Measurements from ENCODE around the gene TADA3.

Gene TADA3

DNA sequence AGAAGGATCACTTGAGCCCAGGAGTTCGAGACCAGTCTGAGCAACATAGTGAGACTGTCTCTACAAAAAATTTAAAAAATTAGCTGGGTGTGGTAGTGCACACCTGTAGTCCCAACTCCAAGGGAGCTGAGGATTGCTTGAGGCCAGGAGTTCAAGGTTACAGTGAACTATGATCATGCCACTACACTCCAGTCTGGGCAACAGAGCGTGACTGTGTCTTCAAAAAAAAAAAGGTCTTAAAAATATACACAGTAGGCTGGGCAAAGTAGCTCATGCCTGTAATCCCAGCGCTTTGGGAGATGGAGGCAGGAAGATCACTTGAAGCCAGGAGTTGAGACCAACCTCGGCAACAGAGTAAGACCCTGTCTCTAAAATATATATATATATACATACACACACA lies 11.4 kb downstream of the TADA3 start:
- TF ChIP-seq, protein P1, sequence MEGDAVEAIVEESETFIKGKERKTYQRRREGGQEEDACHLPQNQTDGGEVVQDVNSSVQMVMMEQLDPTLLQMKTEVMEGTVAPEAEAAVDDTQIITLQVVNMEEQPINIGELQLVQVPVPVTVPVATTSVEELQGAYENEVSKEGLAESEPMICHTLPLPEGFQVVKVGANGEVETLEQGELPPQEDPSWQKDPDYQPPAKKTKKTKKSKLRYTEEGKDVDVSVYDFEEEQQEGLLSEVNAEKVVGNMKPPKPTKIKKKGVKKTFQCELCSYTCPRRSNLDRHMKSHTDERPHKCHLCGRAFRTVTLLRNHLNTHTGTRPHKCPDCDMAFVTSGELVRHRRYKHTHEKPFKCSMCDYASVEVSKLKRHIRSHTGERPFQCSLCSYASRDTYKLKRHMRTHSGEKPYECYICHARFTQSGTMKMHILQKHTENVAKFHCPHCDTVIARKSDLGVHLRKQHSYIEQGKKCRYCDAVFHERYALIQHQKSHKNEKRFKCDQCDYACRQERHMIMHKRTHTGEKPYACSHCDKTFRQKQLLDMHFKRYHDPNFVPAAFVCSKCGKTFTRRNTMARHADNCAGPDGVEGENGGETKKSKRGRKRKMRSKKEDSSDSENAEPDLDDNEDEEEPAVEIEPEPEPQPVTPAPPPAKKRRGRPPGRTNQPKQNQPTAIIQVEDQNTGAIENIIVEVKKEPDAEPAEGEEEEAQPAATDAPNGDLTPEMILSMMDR (IDR thresholded peaks at IDR 0.05; ENCODE audit: extremely low read depth, insufficient read depth, missing control alignments) = no peak
- no peak for DNase-seq (ENCODE audit: low spot score)
- in situ Hi-C loops (cut with MboI; ENCODE audit: low pct_unique_long_range_greater_than_20kb, low sequenced_read_pairs, unreplicated experiment) = no loop called here

DNA sequence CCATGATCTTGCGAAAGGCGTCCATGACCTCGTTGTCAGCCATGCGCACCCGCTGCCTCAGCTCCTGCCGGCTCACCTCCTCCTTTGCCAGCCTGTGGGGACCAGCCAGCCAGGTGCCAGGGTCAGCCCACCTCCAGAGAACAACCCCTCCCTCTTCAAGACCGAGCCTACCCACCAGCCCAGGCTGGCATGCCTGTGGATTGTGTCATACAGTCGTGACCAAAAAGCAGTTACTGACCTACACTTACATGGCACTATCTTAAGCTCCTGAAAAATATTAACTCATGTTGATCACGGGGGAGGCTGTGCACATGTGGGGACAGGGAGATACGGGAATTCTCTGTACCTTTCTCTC lies 11.8 kb downstream of the TADA3 start:
- in situ Hi-C loops (cut with MboI; ENCODE audit: low pct_unique_long_range_greater_than_20kb, low sequenced_read_pairs, unreplicated experiment) = no loop called here
- DNase-seq (ENCODE audit: low spot score) = no peak
- TF ChIP-seq, protein P1 (IDR thresholded peaks at IDR 0.05; ENCODE audit: extremely low read depth, insufficient read depth, missing control alignments) = no peak

DNA sequence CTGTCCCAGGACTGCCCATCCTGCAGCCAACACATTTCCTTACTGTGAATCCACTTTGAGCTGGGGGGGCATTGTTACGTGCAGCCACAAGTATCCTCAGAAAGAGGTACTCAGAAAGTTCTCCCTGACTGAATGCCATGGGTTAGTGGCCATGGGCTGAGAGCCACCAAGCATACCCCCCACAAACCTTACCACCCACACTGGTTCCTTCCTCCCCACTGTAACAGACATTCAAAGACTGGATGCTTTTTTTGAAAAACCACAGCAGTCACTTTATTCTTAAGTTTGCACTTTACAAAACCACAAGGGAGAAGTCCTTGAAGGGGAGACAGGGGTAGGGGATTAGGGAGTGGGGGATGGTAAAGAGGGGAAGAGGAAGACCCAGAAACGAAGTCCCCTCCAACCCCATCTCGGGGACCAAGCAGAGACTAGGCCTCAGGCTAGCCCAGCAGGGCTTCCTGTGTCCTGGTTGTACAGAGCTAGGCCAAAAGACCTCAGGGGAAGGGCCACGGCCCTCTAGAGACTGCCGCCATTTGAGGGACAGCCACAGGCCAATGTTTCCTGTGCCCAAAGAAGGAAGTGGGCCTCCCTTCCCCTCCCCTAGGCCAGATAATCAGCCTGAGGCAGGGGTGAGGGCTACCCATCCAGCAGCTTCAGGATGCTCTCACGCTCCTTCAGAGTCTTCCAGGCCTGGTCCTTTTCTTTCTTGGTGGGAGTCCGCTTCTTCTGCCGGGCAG lies 12.4 kb downstream of the TADA3 start:
- peak; percentile 57 for DNase-seq (ENCODE audit: low spot score)
- TF ChIP-seq, protein P1 (IDR thresholded peaks at IDR 0.05; ENCODE audit: extremely low read depth, insufficient read depth, missing control alignments) = no peak
- in situ Hi-C loops (cut with MboI; ENCODE audit: low pct_unique_long_range_greater_than_20kb, low sequenced_read_pairs, unreplicated experiment) = no loop called here

DNA sequence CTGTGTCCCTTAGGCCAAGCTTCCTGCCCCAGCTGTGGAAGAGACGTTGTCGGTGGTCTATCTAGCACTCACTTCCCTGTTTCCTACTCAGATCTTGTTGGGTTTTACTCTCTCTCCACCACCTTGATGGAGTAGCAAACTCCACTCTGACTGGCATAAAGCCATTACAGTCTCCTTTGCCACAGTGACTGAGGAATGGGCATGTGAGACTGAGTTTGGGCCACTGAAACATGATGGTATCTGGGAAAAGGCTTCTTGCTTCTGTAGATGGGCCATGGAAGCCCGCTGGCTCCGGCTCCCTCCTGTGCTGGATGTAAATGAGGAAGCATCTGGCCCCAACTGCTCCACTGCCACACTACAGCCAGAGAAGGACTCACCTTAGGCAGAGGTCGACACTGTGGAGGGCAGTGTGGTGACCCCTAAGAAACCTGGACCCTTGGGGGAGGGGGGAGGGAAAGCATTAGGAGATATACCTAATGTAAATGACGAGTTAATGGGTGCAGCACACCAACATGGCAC lies 13.1 kb downstream of the TADA3 start:
- in situ Hi-C loops (cut with MboI; ENCODE audit: low pct_unique_long_range_greater_than_20kb, low sequenced_read_pairs, unreplicated experiment) = no loop called here
- TF ChIP-seq, protein P1 (IDR thresholded peaks at IDR 0.05; ENCODE audit: extremely low read depth, insufficient read depth, missing control alignments) = no peak
- DNase-seq (ENCODE audit: low spot score) = no peak

DNA sequence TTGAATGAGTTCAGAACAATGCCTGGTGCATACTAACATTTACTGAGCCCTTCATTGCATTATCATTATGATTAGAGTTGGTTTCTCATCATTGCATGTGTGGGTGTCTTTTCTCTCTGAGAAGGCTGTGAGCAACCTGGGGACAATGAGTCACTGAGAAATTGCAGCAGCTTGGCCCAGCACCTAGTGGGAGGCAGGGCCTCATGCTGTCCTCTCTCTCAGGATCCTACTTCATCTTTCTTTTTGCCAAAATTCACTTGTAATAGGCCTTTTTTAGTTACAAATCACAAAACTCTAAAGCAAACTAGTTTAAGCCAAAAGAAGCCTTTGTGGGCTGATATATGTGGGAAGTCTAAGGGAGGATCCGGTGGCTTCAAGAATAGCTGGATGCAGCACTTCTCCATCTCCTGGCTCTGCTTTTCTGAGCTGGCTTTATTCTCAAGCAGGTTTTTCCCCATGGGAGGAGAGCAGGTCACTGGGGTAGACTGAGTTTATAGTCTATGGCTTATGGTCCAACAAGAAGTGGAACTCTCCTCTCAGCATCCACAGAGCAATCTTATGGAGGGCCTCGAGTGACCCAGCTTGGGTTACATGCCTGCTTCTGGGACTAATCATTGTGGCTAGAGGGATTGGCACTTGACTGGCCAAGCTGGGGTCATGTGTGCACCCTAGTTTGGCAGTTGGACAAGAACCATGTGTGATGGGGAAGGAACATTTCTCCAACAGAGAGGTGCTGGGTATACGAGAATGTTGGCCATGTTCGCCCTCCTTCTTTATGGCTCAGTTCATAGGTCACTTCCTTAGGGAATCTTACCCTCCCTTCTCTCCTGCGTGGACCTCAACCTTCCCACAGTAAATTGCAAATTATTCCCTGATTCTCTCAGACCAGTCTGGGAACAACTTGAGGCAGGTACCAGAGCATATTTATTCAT lies 13.9 kb downstream of the TADA3 start:
- in situ Hi-C loops (cut with MboI; ENCODE audit: low pct_unique_long_range_greater_than_20kb, low sequenced_read_pairs, unreplicated experiment) = no loop called here
- TF ChIP-seq, protein P1 (IDR thresholded peaks at IDR 0.05; ENCODE audit: extremely low read depth, insufficient read depth, missing control alignments) = no peak
- DNase-seq (ENCODE audit: low spot score) = peak; percentile 44

DNA sequence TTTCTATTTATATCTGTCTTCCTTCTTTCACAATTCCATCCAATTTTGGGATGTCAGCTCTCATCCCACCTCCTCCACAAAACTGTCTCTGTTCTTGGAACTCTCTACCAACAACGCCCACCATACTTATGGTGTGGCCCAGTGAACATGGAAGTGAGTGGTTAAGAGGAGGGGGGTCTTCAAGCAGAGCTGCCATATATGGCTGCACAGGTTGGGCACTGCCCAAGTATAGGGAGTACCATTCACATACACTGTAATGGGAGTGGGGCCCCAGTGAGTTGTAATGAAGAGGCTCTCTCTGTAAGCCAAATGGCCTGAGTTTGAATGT lies 14.6 kb downstream of the TADA3 start:
- in situ Hi-C loops (cut with MboI; ENCODE audit: low pct_unique_long_range_greater_than_20kb, low sequenced_read_pairs, unreplicated experiment) = no loop called here
- TF ChIP-seq, protein P1 (IDR thresholded peaks at IDR 0.05; ENCODE audit: extremely low read depth, insufficient read depth, missing control alignments) = no peak
- no peak for DNase-seq (ENCODE audit: low spot score)
